ENCODE results near the gene UQCC5. TPM values are rescaled to one million over a fixed set of nuclear protein-coding genes. Genes with fewer than 3 reads are reported as not detected.

The UQCC5 gene
- total RNA-seq, 1 experiment from 2014 or later = 15.1 TPM

DNA sequence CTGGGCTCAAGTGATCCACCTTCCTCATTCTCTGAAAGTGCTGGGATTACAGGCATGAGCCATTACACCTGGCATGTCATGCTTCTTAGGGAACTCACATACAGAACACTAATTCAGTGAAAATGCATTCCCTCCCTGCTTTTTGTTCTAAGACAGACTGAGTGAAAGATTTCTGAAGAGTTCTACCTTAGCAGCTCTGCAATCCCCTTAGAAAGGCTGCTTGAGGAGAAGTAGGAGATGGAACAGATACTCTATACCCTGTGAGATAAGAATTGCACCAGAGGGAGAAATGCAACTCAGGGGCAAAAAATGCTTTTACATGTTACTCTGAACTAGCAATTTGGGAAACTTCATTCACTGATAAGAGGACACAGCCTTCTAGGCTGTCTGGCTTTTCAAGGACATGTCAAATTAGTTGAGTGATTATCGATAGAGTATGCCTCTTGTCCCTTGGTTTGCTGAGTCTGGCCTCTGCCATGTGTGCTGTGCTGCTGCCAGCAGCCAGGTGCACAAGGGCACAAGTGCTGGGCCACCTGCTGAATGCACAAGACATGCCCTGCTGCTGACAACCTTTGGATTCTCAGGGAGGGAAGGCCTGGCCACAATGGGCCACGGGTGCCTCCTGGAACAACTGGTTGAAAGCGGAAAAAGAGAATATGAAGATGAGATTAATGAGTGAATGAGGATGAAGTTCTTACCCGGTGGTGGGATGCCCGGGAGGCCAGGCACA, 17.8 kb downstream of the UQCC5 start:
- peaks cover 22% of the 10 kb centered on the region for H3K36me3 Mint-ChIP-seq (ENCODE audit: insufficient read depth, unreplicated experiment)

GRCh38 chr3:52555056-52555455, 18.7 kb downstream of the UQCC5 start:
- no peaks in the 10 kb centered on the region for H3K4me1 Mint-ChIP-seq (ENCODE audit: low read depth, unreplicated experiment)

More for the DNA sequence above, 17.8 kb downstream of the UQCC5 start:
- DNase-seq = no peak
- H3K27ac Mint-ChIP-seq (ENCODE audit: unreplicated experiment) = no peak overlapping the region
- no peaks in the 10 kb centered on the region for H3K27me3 Mint-ChIP-seq (ENCODE audit: unreplicated experiment)
- BruUV-seq (replicated peaks) = no TSS peak
- no peak for TF ChIP-seq CTCF (IDR thresholded peaks at IDR 0.05; ENCODE audit: unreplicated experiment)
- no peaks in the 10 kb centered on the region for H3K4me1 Mint-ChIP-seq (ENCODE audit: low read depth, unreplicated experiment)
- CTCF ChIA-PET = no interaction called here
- H3K4me3 Mint-ChIP-seq (ENCODE audit: low read depth, unreplicated experiment) = no peak overlapping the region
- intact Hi-C loops (cut with micrococcal nuclease; ENCODE audit: unreplicated experiment) = no loop called here
- H3K9me3 Mint-ChIP-seq (ENCODE audit: low read depth, unreplicated experiment) = no peaks in the 10 kb centered on the region

DNA sequence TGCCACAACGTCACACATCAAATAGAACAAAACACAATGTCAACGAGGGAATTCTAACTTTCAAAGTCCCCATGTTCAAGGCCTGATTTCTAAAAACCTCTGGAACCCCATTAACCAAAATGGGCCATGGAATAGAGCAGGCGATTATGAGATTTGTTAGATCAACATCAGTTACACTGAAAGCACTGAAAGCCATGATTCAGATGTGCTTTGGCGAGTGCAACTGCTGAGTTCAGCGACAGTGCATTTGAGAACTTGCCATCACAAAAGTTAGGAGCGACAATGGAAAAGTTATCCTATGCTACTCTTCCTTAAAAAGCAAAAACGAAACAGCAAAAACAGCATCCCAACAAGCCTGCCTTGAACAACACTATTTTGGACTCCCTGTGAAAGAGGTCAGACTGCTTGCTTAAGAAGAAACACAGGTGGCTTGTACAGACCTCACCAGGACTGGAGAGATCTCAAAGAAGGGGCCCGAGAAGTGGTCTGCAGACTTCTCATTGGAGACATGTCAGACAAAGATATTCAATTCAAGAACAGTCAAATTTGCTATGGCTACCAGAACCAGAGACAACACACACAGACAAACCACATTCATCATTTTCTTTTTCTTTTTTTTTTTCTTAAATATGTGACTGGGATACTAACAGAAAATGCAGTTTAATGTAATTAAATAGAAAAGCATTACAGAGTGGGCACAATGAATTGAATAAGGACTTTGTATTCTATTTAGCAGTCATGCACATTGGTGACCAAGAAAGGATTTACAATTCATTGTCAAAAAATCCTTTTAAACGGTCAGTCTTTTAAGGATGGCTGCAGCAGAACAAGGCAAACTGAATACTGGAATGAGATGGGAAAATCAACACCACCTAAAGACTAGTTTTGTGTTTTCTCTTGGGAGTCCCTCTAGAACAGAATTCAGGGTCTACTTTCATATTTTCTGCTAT, 20.9 kb downstream of the UQCC5 start:
- Mint-ChIP-seq H3K36me3 (ENCODE audit: insufficient read depth, unreplicated experiment) (peaks cover 19% of the 10 kb centered on the region), H3K9me3 (ENCODE audit: low read depth, unreplicated experiment) (no peaks in the 10 kb centered on the region), H3K27ac (ENCODE audit: unreplicated experiment) (no peak overlapping the region), H3K4me3 (ENCODE audit: low read depth, unreplicated experiment) (no peak overlapping the region), H3K27me3 (ENCODE audit: unreplicated experiment) (no peaks in the 10 kb centered on the region), H3K4me1 (ENCODE audit: low read depth, unreplicated experiment) (no peaks in the 10 kb centered on the region)
- BruUV-seq (replicated peaks) = no TSS peak
- no peak for DNase-seq
- CTCF ChIA-PET = no interaction called here
- intact Hi-C loops (cut with micrococcal nuclease; ENCODE audit: unreplicated experiment) = no loop called here
- TF ChIP-seq CTCF (IDR thresholded peaks at IDR 0.05; ENCODE audit: unreplicated experiment) = no peak

More at GRCh38 chr3:52555056-52555455, 18.7 kb downstream of the UQCC5 start:
- H3K27me3 Mint-ChIP-seq (ENCODE audit: unreplicated experiment) = no peaks in the 10 kb centered on the region
- no peaks in the 10 kb centered on the region for H3K9me3 Mint-ChIP-seq (ENCODE audit: low read depth, unreplicated experiment)
- no TSS peak for BruUV-seq (replicated peaks)
- intact Hi-C loops (cut with micrococcal nuclease; ENCODE audit: unreplicated experiment) = no loop called here
- CTCF ChIA-PET = no interaction called here
- no peak overlapping the region for H3K4me3 Mint-ChIP-seq (ENCODE audit: low read depth, unreplicated experiment)
- H3K36me3 Mint-ChIP-seq (ENCODE audit: insufficient read depth, unreplicated experiment) = peaks cover 23% of the 10 kb centered on the region
- DNase-seq = no peak
- H3K27ac Mint-ChIP-seq (ENCODE audit: unreplicated experiment) = no peak overlapping the region
- TF ChIP-seq CTCF (IDR thresholded peaks at IDR 0.05; ENCODE audit: unreplicated experiment) = no peak

- no peak overlapping the region for H3K27ac Mint-ChIP-seq (ENCODE audit: unreplicated experiment)
- no peak for TF ChIP-seq CTCF (IDR thresholded peaks at IDR 0.05; ENCODE audit: unreplicated experiment)
- H3K4me1 Mint-ChIP-seq (ENCODE audit: low read depth, unreplicated experiment) = no peaks in the 10 kb centered on the region
- CTCF ChIA-PET = no interaction called here
- H3K9me3 Mint-ChIP-seq (ENCODE audit: low read depth, unreplicated experiment) = no peaks in the 10 kb centered on the region
- H3K36me3 Mint-ChIP-seq (ENCODE audit: insufficient read depth, unreplicated experiment) = peaks cover 18% of the 10 kb centered on the region
- no peak for DNase-seq
- H3K27me3 Mint-ChIP-seq (ENCODE audit: unreplicated experiment) = no peaks in the 10 kb centered on the region
- H3K4me3 Mint-ChIP-seq (ENCODE audit: low read depth, unreplicated experiment) = no peak overlapping the region
- intact Hi-C loops (cut with micrococcal nuclease; ENCODE audit: unreplicated experiment) = no loop called here
- BruUV-seq (replicated peaks) = no TSS peak
Measured at GRCh38 chr3:52558436-52558835, 22.0 kb downstream of the UQCC5 start.

Measured in Calu3 (cell line).